ENCODE results near the gene TUBG2. TPM values are rescaled to one million over a fixed set of nuclear protein-coding genes. Genes with fewer than 3 reads are reported as not detected.

Gene TUBG2
- total RNA-seq, 1 experiment from 2014 or later = 9.3 TPM

DNA sequence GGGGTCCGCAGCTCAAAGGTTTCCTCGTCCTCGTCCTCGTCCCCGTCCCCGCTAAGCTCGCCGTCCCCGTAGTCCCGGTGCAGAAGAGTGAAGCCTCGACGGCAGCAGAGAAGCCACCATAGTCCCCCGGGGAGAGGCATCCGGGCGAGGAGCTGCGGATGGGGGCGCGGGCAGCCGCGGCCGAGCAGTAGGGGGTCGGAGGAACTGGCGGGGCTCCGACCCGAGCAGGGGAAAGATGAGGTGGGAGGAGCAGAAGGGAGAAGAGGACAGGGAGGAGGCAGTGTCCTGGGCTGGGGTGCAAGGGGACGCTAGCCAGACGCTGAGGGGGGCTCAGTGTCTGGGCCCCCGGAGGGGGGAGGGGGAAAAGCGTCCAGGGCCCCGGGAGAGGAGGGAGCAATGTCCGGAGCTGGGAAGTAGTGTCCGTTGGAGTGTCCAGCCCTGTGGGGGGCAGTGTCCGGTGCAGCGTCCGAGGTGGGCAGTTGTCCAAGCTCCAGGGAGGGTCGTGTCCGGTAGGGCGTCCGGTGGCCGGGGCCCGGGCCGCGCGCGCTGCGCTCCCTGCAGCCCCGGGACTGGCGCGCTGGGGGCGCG, 17.4 kb downstream of the TUBG2 start, which contains the start of gene PLEKHH3:
PLEKHH3 (minus strand) TSS at position 571 of the 588 bp plus-strand sequence; CDS start at position 140, 431 bp downstream.
- DNase-seq (ENCODE audit: low read depth) = peak; percentile 48

DNA sequence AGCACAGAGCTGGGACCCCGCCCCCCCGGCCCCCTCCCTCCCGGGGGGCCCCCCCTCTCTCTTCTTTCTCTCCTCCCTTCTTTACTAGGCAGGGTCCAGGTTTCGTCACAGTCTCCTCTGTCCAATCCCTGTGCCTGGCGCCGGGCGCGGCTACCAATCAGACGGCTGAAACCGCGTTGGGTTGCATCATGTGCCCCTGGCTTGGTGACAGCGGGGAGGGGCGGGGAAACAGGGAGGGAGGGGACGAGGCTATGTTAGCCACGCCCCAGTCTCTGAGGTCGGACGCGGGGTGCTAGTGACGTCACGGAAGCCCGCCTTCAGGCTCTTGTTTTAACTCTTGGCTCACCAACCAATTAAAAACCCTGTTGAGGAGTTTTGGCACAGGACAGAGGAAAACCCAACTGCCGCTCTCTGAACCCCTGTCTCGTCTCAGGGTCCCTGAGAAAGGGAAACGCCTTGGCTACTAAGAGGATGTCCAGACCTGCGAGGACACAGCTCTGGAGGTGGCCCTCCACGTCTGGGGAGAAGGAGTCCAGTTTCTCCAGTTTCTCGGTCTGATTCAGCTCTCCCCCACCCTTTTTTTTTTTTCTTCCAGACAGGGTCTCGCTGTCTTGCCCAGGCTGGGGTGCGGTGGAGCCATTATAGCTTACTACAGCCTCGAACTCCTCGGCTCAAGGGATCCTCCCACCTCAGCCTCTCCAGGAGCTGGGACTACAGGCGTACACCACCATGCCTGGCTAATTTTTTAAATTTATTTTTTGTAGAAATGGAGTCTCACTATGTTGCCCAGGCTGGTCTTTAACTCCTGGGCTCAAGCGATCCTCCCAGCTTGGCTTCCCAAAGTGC, 18.2 kb downstream of the TUBG2 start:
- peak; percentile 97 for DNase-seq (ENCODE audit: low read depth)

DNA sequence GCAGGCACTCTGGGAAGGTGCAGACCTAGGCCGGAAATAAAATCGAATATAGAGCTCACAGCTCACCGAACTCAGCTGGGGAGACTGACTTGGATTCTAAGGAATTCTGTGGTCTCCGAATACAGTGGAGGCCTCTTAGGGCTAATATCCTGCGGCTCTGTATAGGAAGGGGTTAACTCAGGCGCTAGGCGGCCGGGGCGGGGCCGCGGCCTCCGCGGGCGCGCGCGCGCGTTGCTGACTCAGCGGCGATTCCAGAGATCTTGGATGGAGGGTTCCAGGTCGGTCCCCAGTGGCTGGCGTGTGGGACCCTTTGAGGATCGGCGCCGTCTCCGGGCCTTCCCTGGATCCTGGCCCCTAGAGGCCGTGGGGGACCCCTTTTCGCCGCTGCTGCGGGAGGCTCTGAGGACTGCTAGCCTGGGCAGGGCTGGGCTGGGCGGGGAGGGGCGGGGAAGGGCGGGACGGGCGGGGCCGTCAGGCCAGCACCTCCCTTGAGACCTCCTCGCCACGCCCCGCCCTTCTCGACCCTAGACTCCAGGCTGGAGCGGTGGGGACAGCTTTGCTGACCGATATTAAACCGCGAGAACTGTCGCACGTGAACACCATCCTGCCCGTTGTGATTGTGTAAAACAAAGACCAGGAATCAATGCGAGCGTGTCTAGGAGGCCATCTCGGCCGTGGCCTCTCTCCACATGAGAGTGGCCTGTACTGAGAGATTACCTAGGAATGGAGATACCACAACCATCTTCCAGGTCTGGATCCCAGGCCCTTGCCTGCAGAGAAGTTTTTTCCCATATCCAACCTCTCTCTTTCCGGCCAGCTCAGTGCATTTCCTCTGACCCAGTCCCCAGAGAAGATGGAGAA, 19.1 kb downstream of the TUBG2 start:
- peak; percentile 90 for DNase-seq (ENCODE audit: low read depth)

DNA sequence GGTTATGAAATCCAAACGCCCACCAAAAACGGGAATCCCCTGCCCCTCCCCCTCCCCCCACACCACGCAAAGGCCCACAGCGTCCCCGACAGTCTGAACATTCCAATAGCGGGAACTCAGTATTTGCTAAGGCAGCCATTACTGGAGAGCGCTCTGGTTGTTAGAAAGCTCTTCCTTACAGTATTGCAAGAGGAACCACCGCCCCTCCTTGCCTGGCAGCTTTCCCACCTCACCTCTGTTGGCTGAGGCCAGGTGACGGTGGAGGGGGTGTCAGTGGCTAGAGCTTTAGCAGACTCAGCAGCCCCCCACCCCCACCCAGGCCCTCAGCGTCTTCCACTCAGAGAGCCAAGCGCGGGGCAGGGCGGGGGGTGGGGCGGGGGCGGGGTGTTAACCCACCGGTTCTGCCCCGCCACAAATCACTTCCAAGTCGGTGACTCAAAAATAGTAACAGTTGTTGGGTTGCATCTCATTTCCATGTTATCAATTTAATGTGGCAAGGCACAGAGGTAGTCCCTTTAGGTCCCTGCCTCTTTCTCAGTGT, 19.9 kb downstream of the TUBG2 start:
- no peak for DNase-seq (ENCODE audit: low read depth)

DNA sequence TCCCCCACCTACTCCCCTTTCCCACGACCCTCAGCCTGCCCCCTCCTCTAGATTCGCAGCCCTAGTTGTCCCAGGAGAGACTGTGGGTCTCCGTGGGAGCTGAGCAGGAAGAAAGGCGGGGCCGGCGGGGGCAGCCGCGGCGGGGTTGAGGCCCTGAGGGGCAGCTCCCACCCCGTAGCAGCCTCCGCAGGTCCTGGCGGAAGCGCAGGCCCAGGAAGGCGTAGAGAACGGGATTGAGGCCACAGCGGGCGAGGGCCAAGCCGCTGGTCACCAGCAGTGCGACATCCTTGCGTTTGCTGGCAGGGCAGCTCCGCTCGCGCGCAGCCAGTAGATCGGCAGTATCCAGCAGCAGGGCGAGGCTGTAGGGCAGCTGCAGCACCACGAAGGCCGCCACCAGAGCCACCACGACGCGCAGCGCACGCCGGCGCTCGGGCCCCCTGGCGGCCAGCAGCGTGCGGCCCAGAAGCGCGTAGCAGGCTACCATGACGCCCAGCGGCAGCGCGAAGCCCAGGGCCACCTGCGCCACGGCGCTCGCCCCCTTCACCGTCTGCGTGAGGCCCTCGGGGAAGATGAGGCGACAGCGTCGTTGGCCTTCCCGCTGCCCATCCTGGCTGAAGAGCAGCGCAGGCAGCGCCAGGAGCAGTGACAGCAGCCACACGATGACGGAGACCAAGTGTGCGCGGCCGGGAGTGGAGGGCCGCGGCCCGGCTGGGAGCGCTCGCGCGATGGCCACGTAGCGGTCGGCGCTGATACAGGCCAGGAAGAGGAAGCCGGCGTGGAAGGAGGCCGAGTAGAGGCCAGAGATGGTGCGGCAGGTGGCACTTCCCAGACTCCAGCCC, 20.6 kb downstream of the TUBG2 start:
- no peak for DNase-seq (ENCODE audit: low read depth)

DNA sequence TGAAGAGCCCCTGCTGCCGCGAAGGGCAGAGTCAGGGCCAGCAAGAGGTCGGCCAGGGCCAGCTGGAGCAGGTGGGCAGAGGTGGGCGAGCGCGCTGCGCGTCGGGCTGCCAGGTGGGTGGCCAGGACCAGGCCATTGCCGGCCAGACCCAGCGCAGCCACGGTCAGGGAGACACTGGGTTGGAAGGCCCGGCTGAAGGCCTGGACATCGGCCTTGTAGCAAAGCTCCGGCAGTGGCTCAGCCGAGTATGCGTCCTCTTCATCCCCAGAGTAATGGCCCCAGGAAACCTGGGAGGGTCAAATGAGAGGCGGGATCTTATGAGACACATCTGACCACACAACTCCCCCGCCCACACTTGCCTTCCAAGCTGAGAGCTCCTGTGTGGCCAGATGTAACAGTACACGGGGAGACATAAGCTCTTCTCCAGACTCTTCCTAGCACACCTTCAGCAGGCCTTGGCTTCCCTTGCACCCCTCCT, 21.3 kb downstream of the TUBG2 start:
- no peak for DNase-seq (ENCODE audit: low read depth)

DNA sequence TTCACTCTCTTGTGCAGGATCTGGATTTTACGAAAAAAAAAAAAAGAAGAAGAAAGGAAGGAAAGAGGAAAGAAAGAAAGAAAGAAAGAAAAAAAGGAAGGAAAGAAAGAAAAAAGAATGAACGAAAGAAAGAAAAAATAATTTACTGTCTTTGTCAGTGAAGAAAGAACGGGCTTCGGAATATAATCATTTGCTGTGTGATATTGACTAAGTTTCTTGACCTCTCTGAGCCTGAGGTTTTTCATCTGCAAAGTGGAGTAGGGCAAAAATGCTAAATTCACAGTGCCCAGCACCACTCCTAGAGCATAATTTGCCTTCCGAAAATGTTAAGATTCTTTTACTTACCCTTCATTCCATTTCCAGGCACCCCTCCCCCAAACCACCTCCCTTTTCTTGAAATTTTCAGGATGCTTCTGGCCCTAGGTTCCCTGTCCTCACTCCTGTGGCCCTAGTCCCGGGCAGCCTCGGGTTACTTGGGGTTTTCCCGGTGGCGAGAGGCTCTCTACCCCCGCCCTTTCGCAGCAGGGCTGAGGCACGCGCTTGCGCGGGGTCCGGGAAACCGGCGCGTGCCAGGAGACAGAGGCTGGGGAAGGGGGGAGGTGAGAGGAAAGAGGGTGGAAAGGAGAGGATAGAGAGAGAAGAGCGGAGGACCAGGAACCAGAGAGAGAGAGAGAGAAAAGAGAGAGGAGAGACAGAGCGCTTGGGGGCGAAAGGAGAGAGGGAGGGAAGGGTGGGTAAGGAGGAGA, 23.1 kb downstream of the TUBG2 start, which contains the start of gene CNTNAP1:
CNTNAP1 (plus strand) TSS at position 556 of the 746 bp plus-strand sequence. CDS start 299 bp downstream, outside the sequence.
- DNase-seq (ENCODE audit: low read depth) = peak; percentile 78

DNA sequence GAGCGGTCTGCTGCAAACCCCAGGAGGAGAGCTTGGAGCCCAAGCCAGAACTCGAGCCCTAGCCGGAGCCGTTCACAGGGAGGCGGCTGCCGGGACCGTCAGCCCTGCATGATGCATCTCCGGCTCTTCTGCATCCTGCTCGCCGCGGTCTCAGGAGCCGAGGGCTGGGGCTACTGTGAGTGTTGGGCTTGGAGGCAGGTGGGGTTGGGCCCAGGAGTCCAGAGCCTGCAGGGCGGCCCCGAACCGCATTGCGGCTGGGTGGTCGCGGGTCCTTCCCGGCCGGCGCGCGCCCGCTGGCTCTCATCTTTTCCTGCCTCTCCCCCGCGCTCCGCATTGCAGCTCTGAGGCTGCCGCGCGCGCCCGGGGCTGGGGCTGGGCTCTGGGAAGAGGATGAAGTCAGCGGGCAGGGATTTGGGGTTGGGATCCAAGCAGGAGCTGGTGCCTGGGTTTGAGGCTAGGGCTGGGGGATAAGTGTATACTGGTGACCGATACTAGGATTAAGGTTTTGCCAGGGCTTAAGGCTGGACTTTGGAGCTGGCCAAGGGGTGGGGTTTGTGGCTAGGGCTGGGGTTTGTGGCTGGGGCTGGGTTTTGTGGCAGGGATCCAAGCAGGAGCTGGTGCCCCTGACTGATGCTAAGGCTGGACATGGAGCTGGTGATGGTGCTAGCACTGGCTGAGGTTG, 23.8 kb downstream of the TUBG2 start:
- peak; percentile 65 for DNase-seq (ENCODE audit: low read depth)

DNA sequence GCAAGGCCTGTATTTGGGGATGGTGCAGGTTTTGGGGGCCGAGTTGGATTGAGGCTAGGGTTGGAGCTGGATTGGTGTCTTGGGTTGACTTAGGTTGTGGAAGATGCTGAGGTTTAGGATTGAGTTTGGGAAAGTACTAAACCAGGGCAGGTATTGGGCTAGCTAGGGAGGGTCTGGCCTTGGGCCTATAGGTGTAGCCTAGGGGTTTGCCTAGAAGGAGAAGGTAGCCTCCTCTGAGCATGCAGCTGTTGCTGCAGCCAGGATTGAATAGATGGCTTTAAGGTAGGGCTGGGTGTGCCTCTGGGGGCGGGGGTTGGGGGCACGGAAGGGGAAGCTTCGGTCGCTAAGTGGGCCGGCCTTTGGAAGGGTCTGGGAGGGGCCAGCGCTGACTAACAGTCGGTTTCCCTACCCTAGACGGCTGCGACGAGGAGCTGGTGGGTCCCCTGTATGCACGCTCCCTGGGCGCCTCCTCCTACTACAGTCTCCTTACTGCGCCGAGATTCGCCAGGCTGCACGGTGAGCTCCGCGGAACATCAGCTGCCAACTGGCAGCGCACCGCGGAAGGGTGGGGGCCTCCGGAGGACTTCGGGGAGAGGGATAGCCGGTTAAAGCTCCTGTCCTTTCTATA, 24.4 kb downstream of the TUBG2 start:
- DNase-seq (ENCODE audit: low read depth) = no peak

DNA sequence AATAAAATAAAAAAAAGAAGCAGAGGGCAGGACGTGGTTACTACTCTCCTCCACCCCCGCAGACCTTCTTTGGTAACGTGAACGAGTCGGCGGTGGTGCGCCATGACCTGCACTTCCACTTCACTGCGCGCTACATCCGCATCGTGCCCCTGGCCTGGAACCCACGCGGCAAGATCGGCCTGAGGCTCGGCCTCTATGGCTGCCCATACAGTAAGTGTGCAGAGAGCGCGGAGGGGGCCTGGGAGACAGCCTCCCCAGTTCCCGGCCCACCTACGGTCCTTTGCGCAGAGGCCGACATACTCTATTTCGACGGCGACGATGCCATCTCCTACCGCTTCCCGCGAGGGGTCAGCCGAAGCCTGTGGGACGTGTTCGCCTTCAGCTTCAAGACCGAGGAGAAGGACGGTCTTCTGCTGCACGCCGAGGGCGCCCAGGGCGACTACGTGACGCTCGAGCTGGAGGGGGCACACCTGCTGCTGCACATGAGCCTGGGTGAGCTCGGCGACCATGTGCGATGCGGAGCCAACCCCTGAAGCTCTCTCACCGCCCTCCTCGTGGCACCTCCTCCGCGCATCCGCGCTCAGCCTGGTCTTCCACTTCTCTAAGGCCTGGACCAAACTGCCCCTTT, 26.0 kb downstream of the TUBG2 start:
- DNase-seq (ENCODE audit: low read depth) = no peak

DNA sequence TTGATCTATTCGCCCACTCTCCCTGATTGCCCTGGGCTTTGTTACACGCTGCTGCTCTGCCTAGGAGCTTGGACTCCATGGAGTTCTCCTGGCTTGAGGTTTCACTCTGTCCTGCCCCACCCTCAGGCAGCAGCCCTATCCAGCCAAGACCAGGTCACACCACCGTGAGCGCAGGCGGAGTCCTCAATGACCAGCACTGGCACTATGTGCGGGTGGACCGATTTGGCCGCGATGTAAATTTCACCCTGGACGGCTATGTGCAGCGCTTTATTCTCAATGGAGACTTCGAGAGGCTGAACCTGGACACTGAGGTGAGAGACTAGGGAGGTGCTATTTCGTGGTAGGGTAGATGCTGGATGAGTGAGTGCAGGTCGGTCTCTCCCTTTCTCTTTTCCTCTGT, 26.7 kb downstream of the TUBG2 start:
- DNase-seq (ENCODE audit: low read depth) = no peak

DNA sequence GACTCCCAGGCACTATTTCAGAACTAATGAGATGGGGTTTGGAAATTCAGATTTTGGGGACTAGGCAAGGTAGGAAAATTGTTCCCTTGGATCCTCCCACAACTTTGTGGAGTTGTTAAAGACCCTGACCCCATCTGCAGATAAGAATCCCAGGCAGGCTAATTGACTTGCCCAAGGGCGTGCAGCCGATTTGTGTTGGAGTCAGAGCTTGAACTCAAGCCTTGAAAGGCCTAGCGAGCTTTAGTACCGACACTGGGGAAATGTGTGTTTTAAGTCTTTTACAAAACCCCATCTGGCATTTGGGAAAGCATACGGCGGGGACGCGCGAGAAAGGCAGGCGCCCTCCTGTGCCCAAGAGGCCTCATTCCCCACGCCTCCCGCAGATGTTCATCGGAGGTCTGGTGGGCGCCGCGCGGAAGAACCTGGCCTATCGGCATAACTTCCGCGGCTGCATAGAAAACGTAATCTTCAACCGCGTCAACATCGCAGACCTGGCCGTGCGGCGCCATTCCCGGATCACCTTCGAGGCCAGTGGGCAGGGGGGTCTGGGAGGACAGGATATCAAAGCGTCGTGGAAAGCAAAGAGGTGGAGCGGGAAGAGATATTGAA, 27.5 kb downstream of the TUBG2 start:
- no peak for DNase-seq (ENCODE audit: low read depth)

DNA sequence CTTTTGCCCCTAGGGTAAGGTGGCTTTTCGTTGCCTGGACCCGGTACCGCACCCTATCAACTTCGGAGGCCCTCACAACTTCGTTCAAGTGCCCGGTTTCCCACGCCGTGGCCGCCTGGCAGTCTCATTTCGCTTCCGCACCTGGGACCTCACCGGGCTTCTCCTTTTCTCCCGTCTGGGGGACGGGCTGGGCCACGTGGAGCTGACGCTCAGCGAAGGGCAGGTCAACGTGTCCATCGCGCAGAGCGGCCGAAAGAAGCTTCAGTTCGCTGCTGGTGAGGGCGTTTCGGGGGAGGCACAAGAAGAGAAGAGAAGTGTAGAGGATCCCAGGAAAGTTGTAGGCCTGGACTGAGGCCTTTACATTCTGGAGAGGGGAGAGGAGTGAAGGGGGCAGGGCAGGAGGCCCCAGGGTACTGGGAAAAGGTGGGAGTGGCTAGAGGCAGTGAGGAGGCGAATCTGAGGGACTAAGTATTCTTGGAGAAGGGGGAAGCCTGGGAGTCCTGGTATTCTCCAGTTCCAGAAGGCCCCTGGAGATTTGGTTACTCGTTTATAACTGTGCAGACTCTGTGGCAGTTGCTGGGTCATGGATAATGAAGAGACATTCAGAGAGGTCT, 28.7 kb downstream of the TUBG2 start:
- DNase-seq (ENCODE audit: low read depth) = no peak

DNA sequence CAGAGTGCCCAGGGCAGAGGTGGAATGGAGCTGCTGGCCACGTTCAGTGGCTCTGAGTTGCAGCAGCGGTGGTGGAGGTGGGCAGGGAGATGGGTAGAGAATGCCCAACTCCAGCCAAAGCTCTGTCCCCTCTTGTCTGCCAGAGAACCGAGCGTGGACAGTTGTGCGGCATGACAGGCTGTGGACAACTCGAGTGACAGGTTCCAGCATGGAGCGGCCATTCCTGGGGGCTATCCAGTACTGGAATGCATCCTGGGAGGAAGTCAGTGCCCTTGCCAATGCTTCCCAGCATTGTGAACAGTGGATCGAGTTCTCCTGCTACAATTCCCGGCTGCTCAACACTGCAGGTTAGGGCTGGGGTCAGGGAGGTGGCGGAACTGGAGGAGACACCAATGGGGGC, 31.5 kb downstream of the TUBG2 start:
- DNase-seq (ENCODE audit: low read depth) = no peak

DNA sequence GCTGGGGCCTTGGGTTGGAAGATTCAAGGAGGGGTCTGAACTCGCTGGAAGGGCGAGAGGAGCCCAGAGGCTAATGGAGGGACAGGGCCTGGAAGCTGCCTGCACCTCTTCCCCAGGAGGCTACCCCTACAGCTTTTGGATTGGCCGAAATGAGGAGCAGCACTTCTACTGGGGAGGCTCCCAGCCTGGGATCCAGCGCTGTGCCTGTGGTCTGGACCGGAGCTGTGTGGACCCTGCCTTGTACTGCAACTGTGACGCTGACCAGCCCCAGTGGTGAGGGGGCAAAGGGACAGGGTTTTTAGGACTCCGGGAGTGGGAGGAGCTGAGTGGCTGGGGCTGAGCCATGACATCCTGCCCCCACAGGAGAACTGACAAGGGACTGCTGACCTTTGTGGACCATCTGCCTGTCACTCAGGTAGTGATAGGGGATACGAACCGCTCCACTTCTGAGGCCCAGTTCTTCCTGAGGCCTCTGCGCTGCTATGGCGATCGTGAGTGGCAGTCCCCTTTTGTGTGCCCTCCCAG, 32.0 kb downstream of the TUBG2 start:
- no peak for DNase-seq (ENCODE audit: low read depth)

DNA sequence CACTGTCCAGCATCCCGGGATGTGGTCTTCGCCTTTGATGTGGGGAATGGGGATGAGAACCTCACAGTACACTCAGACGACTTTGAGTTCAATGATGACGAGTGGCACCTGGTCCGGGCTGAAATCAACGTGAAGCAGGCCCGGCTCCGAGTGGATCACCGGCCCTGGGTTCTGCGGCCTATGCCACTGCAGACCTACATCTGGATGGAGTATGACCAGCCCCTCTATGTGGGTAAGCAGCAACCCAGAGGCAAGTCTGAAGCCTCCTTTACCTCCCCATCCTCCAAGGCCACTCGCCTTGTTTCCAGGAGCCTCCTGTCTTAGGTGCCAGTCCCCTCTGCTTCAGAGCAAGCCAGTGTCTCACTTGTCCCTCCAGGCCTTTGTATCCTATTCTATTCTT, 33.4 kb downstream of the TUBG2 start:
- no peak for DNase-seq (ENCODE audit: low read depth)

DNA sequence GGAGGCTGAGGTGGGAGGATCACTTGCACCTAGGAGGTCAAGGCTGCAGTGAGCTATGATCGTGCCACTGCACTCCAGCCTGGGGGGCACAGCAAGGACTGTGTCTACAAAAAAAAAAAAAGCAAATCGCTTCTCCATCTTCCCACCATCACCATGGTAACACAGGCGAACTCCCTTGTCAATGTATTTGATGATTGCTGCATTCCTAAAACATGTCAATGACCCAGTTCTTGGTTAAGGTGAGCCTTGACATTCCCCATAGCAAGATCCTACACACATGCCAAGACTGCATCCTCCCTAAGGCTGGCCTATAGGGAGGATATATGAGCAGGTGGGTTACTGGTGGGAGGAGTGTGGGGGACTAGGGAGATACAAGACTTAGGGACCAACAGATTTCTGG, 35.4 kb downstream of the TUBG2 start:
- DNase-seq (ENCODE audit: low read depth) = no peak
